Cardiac septum (tissue), 1 donor: ENCODE measurements around the gene HHIPL2. TPM values are rescaled to one million over a fixed set of nuclear protein-coding genes. Genes with fewer than 3 reads are reported as not detected.
"Not testable (repeated sequence)": the region's sequence is repeated elsewhere in the genome, so short reads cannot be mapped to it uniquely, and the experiment has no call there.

Source experiments
- DNase-seq: peaks from one replicate; pipeline ENCODE4 v3.0.0-alpha.2; 2020; ENCODE audit warnings: low spot score
- intact Hi-C: fragments of 100-400 bp; cut with DNase I; formaldehyde crosslinking; loops from one replicate; pipeline ENCODE4 v1.14.0; 2022
- total RNA-seq: library from RNA; stranded (reverse); fragmentation: NEBNext Ultra II Directional; extraction: Animal tissue kit (Norgen Biotek cat#: 25700); gene quantifications from one replicate; pipeline ENCODE4 v1.2.1, GENCODE V29; 2021
- donor health status: DM: no; HTN: no; CAD: no.

Gene HHIPL2
- total RNA-seq, 1 donor from 2014 or later, result not detected

- DNase-seq, result no peak
- intact Hi-C loops, result no loop called here
These were observed 1.8 kb downstream of the HHIPL2 start for GRCh38 chr1:222546091-222546490.

GRCh38 chr1:222543817-222544216 is 4.1 kb downstream of the HHIPL2 start:
- intact Hi-C loops, result no loop called here
- DNase-seq, result no peak

- DNase-seq, result no peak
These were observed 7.3 kb downstream of the HHIPL2 start for GRCh38 chr1:222540598-222540995.

GRCh38 chr1:222539951-222540597 is 7.8 kb downstream of the HHIPL2 start:
- intact Hi-C loops, result no loop called here
- no peak for DNase-seq

More at GRCh38 chr1:222540598-222540995, 7.3 kb downstream of the HHIPL2 start:
- intact Hi-C loops, result no loop called here

- DNase-seq, result no peak
- intact Hi-C loops, result no loop called here
These were observed 12.4 kb downstream of the HHIPL2 start for GRCh38 chr1:222535455-222535854.

- no peak for DNase-seq
- intact Hi-C loops, result no loop called here
These were observed 17.1 kb downstream of the HHIPL2 start for GRCh38 chr1:222530852-222531251.

- intact Hi-C loops, result no loop called here
- DNase-seq, result no peak
These were observed 18.0 kb downstream of the HHIPL2 start for GRCh38 chr1:222529916-222530315.

- no peak for DNase-seq
- intact Hi-C loops, result no loop called here
These were observed 18.7 kb downstream of the HHIPL2 start for GRCh38 chr1:222529181-222529580.

- DNase-seq, result no peak
- intact Hi-C loops, result no loop called here
These were observed 22.0 kb downstream of the HHIPL2 start for GRCh38 chr1:222525951-222526350.

- intact Hi-C loops, result no loop called here
- DNase-seq, result no peak
These were observed 24.1 kb downstream of the HHIPL2 start for GRCh38 chr1:222523852-222524251.

GRCh38 chr1:222522105-222522915 is 25.6 kb downstream of the HHIPL2 start:
- intact Hi-C loops, result no loop called here
- no peak for DNase-seq

GRCh38 chr1:222521299-222522104 is 26.4 kb downstream of the HHIPL2 start:
- intact Hi-C loops, result no loop called here
- no peak for DNase-seq

- DNase-seq, intact Hi-C loops: not testable (repeated sequence)
These were observed 58.4 kb downstream of the HHIPL2 start for GRCh38 chr1:222489496-222489895.

GRCh38 chr1:222487774-222488173 is 60.1 kb downstream of the HHIPL2 start:
- intact Hi-C loops, DNase-seq: not testable (repeated sequence)

- DNase-seq, intact Hi-C loops: not testable (repeated sequence)
These were observed 63.9 kb downstream of the HHIPL2 start for GRCh38 chr1:222484005-222484404.

- intact Hi-C loops, DNase-seq: not testable (repeated sequence)
These were observed 68.3 kb downstream of the HHIPL2 start for GRCh38 chr1:222479567-222479966.

GRCh38 chr1:222476436-222476835 is 71.5 kb downstream of the HHIPL2 start:
- DNase-seq, intact Hi-C loops: not testable (repeated sequence)

GRCh38 chr1:222473717-222474116 is 74.2 kb downstream of the HHIPL2 start:
- DNase-seq, intact Hi-C loops: not testable (repeated sequence)

- intact Hi-C loops, DNase-seq: not testable (repeated sequence)
These were observed 74.9 kb downstream of the HHIPL2 start for GRCh38 chr1:222472776-222473540.
